ENCODE results near the gene ANKS1A. TPM values are rescaled to one million over a fixed set of nuclear protein-coding genes. Genes with fewer than 3 reads are reported as not detected.

Gene ANKS1A
- total RNA-seq, 2 experiments from 2014 or later = 6.0 to 6.7 TPM

- ATAC-seq (no peak), DNase-seq (no peak)
- Mint-ChIP-seq H3K27me3 (no peaks in the 10 kb centered on the region), H3K4me1 (ENCODE audit: low read depth) (no peaks in the 10 kb centered on the region), H3K4me3 (no peak overlapping the region), H3K27ac (no peak overlapping the region), H3K9me3 (no peaks in the 10 kb centered on the region), H3K36me3 (ENCODE audit: low read depth) (no peaks in the 10 kb centered on the region)
- intact Hi-C loops (cut with micrococcal nuclease) = no loop called here
- ChIA-PET POLR2A (interaction anchor here (1.1 kb wide), 1 partner anchor 15 kb away, joined by 3 read pairs; no protein-coding TSS in a partner anchor), CTCF (interaction anchor here (1.5 kb wide), 1 partner anchor 120 kb away, joined by 5 read pairs; no protein-coding TSS in a partner anchor)
- TF ChIP-seq CTCF (IDR thresholded peaks at IDR 0.05) = no peak
Observed at GRCh38 chr6:35019831-35020230, 130.8 kb downstream of the ANKS1A start.

GRCh38 chr6:35021004-35021403, 131.9 kb downstream of the ANKS1A start:
- H3K4me3 Mint-ChIP-seq = no peak overlapping the region
- H3K36me3 Mint-ChIP-seq (ENCODE audit: low read depth) = no peaks in the 10 kb centered on the region
- no peak overlapping the region for H3K27ac Mint-ChIP-seq
- no peak for TF ChIP-seq CTCF (IDR thresholded peaks at IDR 0.05)
- H3K27me3 Mint-ChIP-seq = no peaks in the 10 kb centered on the region
- intact Hi-C loops (cut with micrococcal nuclease) = no loop called here
- ChIA-PET POLR2A (no interaction called here), CTCF (interaction anchor here (1.1 to 1.9 kb wide), 3 partner anchors 31 to 119 kb away, joined by 3 to 4 read pairs (median 4); no protein-coding TSS in a partner anchor)
- ATAC-seq (no peak), DNase-seq (no peak)
- no peaks in the 10 kb centered on the region for H3K9me3 Mint-ChIP-seq
- no peaks in the 10 kb centered on the region for H3K4me1 Mint-ChIP-seq (ENCODE audit: low read depth)

- ChIA-PET CTCF (interaction anchor here (0.7 kb wide), 1 partner anchor 36 kb away, joined by 3 read pairs; no protein-coding TSS in a partner anchor), POLR2A (no interaction called here)
- H3K27me3 Mint-ChIP-seq = no peaks in the 10 kb centered on the region
- H3K9me3 Mint-ChIP-seq = no peaks in the 10 kb centered on the region
- DNase-seq (no peak), ATAC-seq (no peak)
- no peaks in the 10 kb centered on the region for H3K4me1 Mint-ChIP-seq (ENCODE audit: low read depth)
- H3K36me3 Mint-ChIP-seq (ENCODE audit: low read depth) = no peaks in the 10 kb centered on the region
- H3K27ac Mint-ChIP-seq = no peak overlapping the region
- no peak for TF ChIP-seq CTCF (IDR thresholded peaks at IDR 0.05)
- intact Hi-C loops (cut with micrococcal nuclease) = no loop called here
- no peak overlapping the region for H3K4me3 Mint-ChIP-seq
Observed at GRCh38 chr6:35023091-35024000, 134.3 kb downstream of the ANKS1A start.

- intact Hi-C loops (cut with micrococcal nuclease) = no loop called here
- no peaks in the 10 kb centered on the region for H3K36me3 Mint-ChIP-seq (ENCODE audit: low read depth)
- ChIA-PET POLR2A (no interaction called here), CTCF (interaction anchor here (0.9 kb wide), 1 partner anchor 10 kb away, joined by 3 read pairs; no protein-coding TSS in a partner anchor)
- H3K27me3 Mint-ChIP-seq = no peaks in the 10 kb centered on the region
- TF ChIP-seq CTCF (IDR thresholded peaks at IDR 0.05) = no peak
- H3K9me3 Mint-ChIP-seq = no peaks in the 10 kb centered on the region
- DNase-seq = no peak
- no peak overlapping the region for H3K27ac Mint-ChIP-seq
- no peaks in the 10 kb centered on the region for H3K4me1 Mint-ChIP-seq (ENCODE audit: low read depth)
- no peak overlapping the region for H3K4me3 Mint-ChIP-seq
- no peak for ATAC-seq
Observed at GRCh38 chr6:35024551-35025054, 135.5 kb downstream of the ANKS1A start.

All from activated CD8-positive, alpha-beta T cell treated with anti-CD3 and anti-CD28 coated beads for 36 hours (primary cell).